Measurements from ENCODE around the gene EIF2D. TPM values are rescaled to one million over a fixed set of nuclear protein-coding genes. Genes with fewer than 3 reads are reported as not detected.

EIF2D gene
- polyA plus RNA-seq, 3 donors, result 16.4 to 31.6 (median 16.8) TPM

GRCh38 chr1:206591696-206592095 is 20.6 kb downstream of the EIF2D start:
- Histone ChIP-seq H2AFZ (ENCODE audit: insufficient read depth, low read depth, low read length, poor library complexity, severe bottlenecking) (no peak overlapping the region), H3K4me1 (ENCODE audit: control insufficient read depth in 1 of 2, insufficient read depth in 2 of 2, low read length in 2 of 2) (no peaks in the 10 kb centered on the region), H3K27ac (ENCODE audit: low read depth in 1 of 2, low read length in 2 of 2) (no peak overlapping the region), H3K79me2 (ENCODE audit: insufficient read depth, low read length) (no peaks in the 10 kb centered on the region), H3K4me3 (replicated peaks in 1 of 3; ENCODE audit: low read depth in 2 of 3, low read length in 3 of 3) (no peak overlapping the region), H3K36me3 (replicated peaks in 1 of 2; ENCODE audit: control insufficient read depth in 1 of 2, insufficient read depth in 2 of 2, low read length in 2 of 2) (peaks cover 68 to 97% of the 10 kb centered on the region in 2 donors), H3K27me3 (ENCODE audit: control insufficient read depth in 2 of 2, insufficient read depth in 2 of 2, low read length in 2 of 2) (no peaks in the 10 kb centered on the region), H3K4me2 (replicated peaks; ENCODE audit: extremely low read depth, low read length, poor library complexity, severe bottlenecking) (no peak overlapping the region), H3K9ac (ENCODE audit: insufficient read depth, low read length, poor library complexity, severe bottlenecking) (no peak overlapping the region), H3K9me3 (replicated peaks in 1 of 2; ENCODE audit: control insufficient read depth in 1 of 2, insufficient read depth in 1 of 2, low read length in 2 of 2) (no peaks in the 10 kb centered on the region), H4K20me1 (ENCODE audit: insufficient read depth, low read length) (peaks cover 56% of the 10 kb centered on the region)
- peak overlapping the region in 2 of 7 donors; percentile 9 to 51 for H3K27ac Mint-ChIP-seq
- no peaks in the 10 kb centered on the region for H3K9me3 Mint-ChIP-seq
- no peak for TF ChIP-seq CTCF (IDR thresholded peaks at IDR 0.05)
- peaks cover 3% of the 10 kb centered on the region for H3K4me1 Mint-ChIP-seq
- 97% methylated on average over 6 of the region's 9 CpGs for WGBS (ENCODE audit: insufficient coverage)
- H3K36me3 Mint-ChIP-seq, result peaks cover 67 to 80% of the 10 kb centered on the region in 2 donors
- no peaks in the 10 kb centered on the region for H3K27me3 Mint-ChIP-seq (ENCODE audit: low read depth in 3 of 3)
- intact Hi-C loops (cut with micrococcal nuclease), result no loop called here
- DNase-seq, result no peak
- no peak overlapping the region for H3K4me3 Mint-ChIP-seq

GRCh38 chr1:206591226-206591625 is 21.0 kb downstream of the EIF2D start:
- no peak for TF ChIP-seq CTCF (IDR thresholded peaks at IDR 0.05)
- H3K4me3 ChIP-seq (replicated peaks in 1 of 3; ENCODE audit: low read depth in 2 of 3, low read length in 3 of 3), result no peak overlapping the region
- H4K20me1 ChIP-seq (ENCODE audit: insufficient read depth, low read length), result peaks cover 60% of the 10 kb centered on the region
- H3K4me1 ChIP-seq (ENCODE audit: control insufficient read depth in 1 of 2, insufficient read depth in 2 of 2, low read length in 2 of 2), result no peaks in the 10 kb centered on the region
- no peaks in the 10 kb centered on the region for H3K27me3 ChIP-seq (ENCODE audit: control insufficient read depth in 2 of 2, insufficient read depth in 2 of 2, low read length in 2 of 2)
- H3K27ac Mint-ChIP-seq, result no peak overlapping the region
- intact Hi-C loops (cut with micrococcal nuclease), result no loop called here
- no peak overlapping the region for H2AFZ ChIP-seq (ENCODE audit: insufficient read depth, low read depth, low read length, poor library complexity, severe bottlenecking)
- no peak for DNase-seq
- no peaks in the 10 kb centered on the region for H3K27me3 Mint-ChIP-seq (ENCODE audit: low read depth in 3 of 3)
- peaks cover 3% of the 10 kb centered on the region for H3K4me1 Mint-ChIP-seq
- H3K36me3 Mint-ChIP-seq, result peaks cover 67 to 80% of the 10 kb centered on the region in 2 donors
- no peaks in the 10 kb centered on the region for H3K79me2 ChIP-seq (ENCODE audit: insufficient read depth, low read length)
- H3K9me3 ChIP-seq (replicated peaks in 1 of 2; ENCODE audit: control insufficient read depth in 1 of 2, insufficient read depth in 1 of 2, low read length in 2 of 2), result no peaks in the 10 kb centered on the region
- no peak overlapping the region for H3K9ac ChIP-seq (ENCODE audit: insufficient read depth, low read length, poor library complexity, severe bottlenecking)
- H3K4me3 Mint-ChIP-seq, result no peak overlapping the region
- no peak overlapping the region for H3K27ac ChIP-seq (ENCODE audit: low read depth in 1 of 2, low read length in 2 of 2)
- WGBS (ENCODE audit: insufficient coverage), result 100% methylated on average over 1 of the region's 5 CpGs
- peaks cover 72 to 97% of the 10 kb centered on the region in 2 donors for H3K36me3 ChIP-seq (replicated peaks in 1 of 2; ENCODE audit: control insufficient read depth in 1 of 2, insufficient read depth in 2 of 2, low read length in 2 of 2)
- H3K9me3 Mint-ChIP-seq, result no peaks in the 10 kb centered on the region
- H3K4me2 ChIP-seq (replicated peaks; ENCODE audit: extremely low read depth, low read length, poor library complexity, severe bottlenecking), result no peak overlapping the region
